WTC11 (cell line): ENCODE results near the gene CMTM4. TPM values are rescaled to one million over a fixed set of nuclear protein-coding genes. Genes with fewer than 3 reads are reported as not detected.

Experiments
- ATAC-seq: fragments of 200-7000 bp; cut with Tn5 transposase; 2 replicates; pipeline ENCODE4 v1.10.0; 2021; ENCODE audit warnings: mild to moderate bottlenecking, moderate library complexity
- CTCF ChIA-PET: fragments of 300-600 bp; sonication (Branson Sonifier 250); formaldehyde crosslinking; loops from one replicate; lab custom pipeline; 2021; ENCODE audit warnings: antibody characterized with exemption; lab: Charles Lee
- POLR2A ChIA-PET: fragments of 350-600 bp; sonication (Branson Sonifier 250); formaldehyde crosslinking; loops from one replicate; lab custom pipeline; 2021; ENCODE audit warnings: antibody characterized with exemption; lab: Charles Lee
- DNase-seq: peaks from one replicate; pipeline ENCODE4 v3.0.0; 2021; ENCODE audit warnings: low spot score
- H3K27ac Mint-ChIP-seq: 2 replicates; pipeline ENCODE4 v1.8.0; 2021; ENCODE audit warnings: mixed read lengths
- H3K27me3 Mint-ChIP-seq: 2 replicates; pipeline ENCODE4 v1.8.0; 2021; ENCODE audit warnings: low read depth, mild to moderate bottlenecking, moderate library complexity, mixed read lengths
- H3K36me3 Mint-ChIP-seq: 2 replicates; pipeline ENCODE4 v1.8.0; 2021; ENCODE audit warnings: mixed read lengths
- H3K4me1 Mint-ChIP-seq: 2 replicates; pipeline ENCODE4 v1.8.0; 2022; ENCODE audit warnings: mixed read lengths
- H3K4me3 Mint-ChIP-seq: 2 replicates; pipeline ENCODE4 v1.8.0; 2021; ENCODE audit warnings: mild to moderate bottlenecking, moderate library complexity, mixed read lengths
- H3K9me3 Mint-ChIP-seq: 2 replicates; pipeline ENCODE4 v1.8.0; 2021; ENCODE audit warnings: mixed read lengths
- AFF4 ChIP-seq: sonication (generic); formaldehyde crosslinking; IDR thresholded peaks from 2 replicates; pipeline ENCODE4 v1.8.1; 2023; ENCODE audit warnings: mild to moderate bottlenecking, missing genetic modification reagents, borderline replicate concordance
- AR ChIP-seq: fragments of 250-450 bp; sonication (Bioruptor Pico); IDR thresholded peaks from 2 replicates; pipeline ENCODE4 v1.9.0; 2021; ENCODE audit warnings: mild to moderate bottlenecking
- ATF1 ChIP-seq: sonication (generic); formaldehyde crosslinking; IDR thresholded peaks from 2 replicates; pipeline ENCODE4 v1.8.1; 2023; ENCODE audit warnings: mild to moderate bottlenecking, moderate library complexity, missing genetic modification reagents
- ATF3 ChIP-seq: sonication (generic); formaldehyde crosslinking; conservative IDR thresholded peaks from 2 replicates; pipeline ENCODE4 v1.8.1; 2022; ENCODE audit warnings: mild to moderate bottlenecking, missing genetic modification reagents
- CBFB ChIP-seq: sonication (generic); formaldehyde crosslinking; IDR thresholded peaks from 2 replicates; pipeline ENCODE4 v1.8.1; 2022; ENCODE audit warnings: mild to moderate bottlenecking, low read depth, missing genetic modification reagents
- E2F4 ChIP-seq: sonication (generic); formaldehyde crosslinking; IDR thresholded peaks from 2 replicates; pipeline ENCODE4 v1.8.1; 2022; ENCODE audit warnings: low read depth, mild to moderate bottlenecking, moderate library complexity, missing genetic modification reagents, borderline replicate concordance
- ELF4 ChIP-seq: sonication (generic); formaldehyde crosslinking; IDR thresholded peaks from 2 replicates; pipeline ENCODE4 v1.8.1; 2022; ENCODE audit warnings: low read depth, mild to moderate bottlenecking, moderate library complexity, missing genetic modification reagents
- HMGA2 ChIP-seq: fragments of 250-450 bp; sonication (Bioruptor Pico); IDR thresholded peaks from 2 replicates; pipeline ENCODE4 v1.4.0; 2021; ENCODE audit warnings: mild to moderate bottlenecking, moderate library complexity
- SP1 ChIP-seq: sonication (generic); formaldehyde crosslinking; conservative IDR thresholded peaks from 2 replicates; pipeline ENCODE4 v1.8.1; 2022; ENCODE audit warnings: missing genetic modification reagents
- ZNF396 ChIP-seq: fragments of 250-450 bp; sonication (Bioruptor Pico); IDR thresholded peaks from 2 replicates; pipeline ENCODE4 v1.8.0; 2021; ENCODE audit warnings: mild to moderate bottlenecking, moderate library complexity, borderline replicate concordance
- ZNF512 ChIP-seq: sonication (generic); formaldehyde crosslinking; IDR thresholded peaks from 2 replicates; pipeline ENCODE4 v1.8.1; 2022; ENCODE audit warnings: missing genetic modification reagents, borderline replicate concordance
- ZNF671 ChIP-seq: fragments of 250-450 bp; sonication (Bioruptor Pico); IDR thresholded peaks from 2 replicates; pipeline ENCODE4 v1.8.0; 2021; ENCODE audit warnings: mild to moderate bottlenecking
- total RNA-seq: library from RNA; stranded (reverse); gene quantifications from 3 replicates; pipeline ENCODE4 v1.2.3, GENCODE V29; 2021
- TF ChIP-seq, protein P1 (sequence below): sonication (generic); formaldehyde crosslinking; IDR thresholded peaks from 2 replicates; pipeline ENCODE4 v1.8.1; 2023; ENCODE audit warnings: mild to moderate bottlenecking, missing genetic modification reagents
- TF ChIP-seq, protein P2 (sequence below): fragments of 250-450 bp; sonication (Bioruptor Pico); IDR thresholded peaks from 2 replicates; pipeline ENCODE4 v2.1.2; 2022; ENCODE audit warnings: mild to moderate bottlenecking, moderate library complexity
- TF ChIP-seq, protein P3 (sequence below): sonication (generic); formaldehyde crosslinking; IDR thresholded peaks from 2 replicates; pipeline ENCODE4 v1.8.1; 2023; ENCODE audit warnings: mild to moderate bottlenecking, missing genetic modification reagents, moderate library complexity
- TF ChIP-seq, protein P4 (sequence below): sonication (generic); formaldehyde crosslinking; IDR thresholded peaks from 2 replicates; pipeline ENCODE4 v1.8.0; 2023; ENCODE audit warnings: missing genetic modification reagents, mild to moderate bottlenecking, borderline replicate concordance

Gene CMTM4
- total RNA-seq, 1 experiment from 2014 or later: 56.2 TPM

DNA sequence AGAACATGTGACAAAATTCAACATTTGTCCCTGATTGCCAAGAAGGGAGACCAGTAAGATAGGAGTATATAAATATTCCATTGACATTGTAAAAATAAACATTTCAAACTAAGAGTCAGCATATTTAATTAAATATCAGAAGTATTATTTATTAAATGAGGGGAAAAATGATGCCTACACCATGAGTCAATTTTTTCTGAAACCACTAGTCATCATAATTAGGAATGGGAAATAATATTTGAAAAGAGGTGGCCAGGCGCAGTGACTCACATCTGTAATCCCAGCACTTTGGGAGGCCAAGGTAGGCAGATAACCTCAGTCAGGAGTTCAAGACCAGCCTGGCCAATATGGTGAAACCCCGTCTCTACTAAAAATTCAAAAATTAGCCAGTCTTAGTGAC, 128.2 kb downstream of the CMTM4 start:
- CTCF ChIA-PET: interaction anchor here (2.1 kb wide), 1 partner anchor 21 kb away, joined by 6 read pairs; no protein-coding TSS in a partner anchor
- Mint-ChIP-seq H3K27me3 (no peaks in the 10 kb centered on the region), H3K9me3 (peaks cover 3% of the 10 kb centered on the region), H3K4me1 (no peaks in the 10 kb centered on the region), H3K4me3 (no peak overlapping the region), H3K36me3 (peaks cover 4% of the 10 kb centered on the region), H3K27ac (no peak overlapping the region)
- no peak for ATAC-seq
- POLR2A ChIA-PET: no interaction called here
- DNase-seq: no peak
- no peak for TF ChIP-seq AR
- TF ChIP-seq ZNF671 (CRISPR knock-in tag): no peak
- TF ChIP-seq ZNF512 (CRISPR knock-in tag): no peak
- TF ChIP-seq, protein P1, sequence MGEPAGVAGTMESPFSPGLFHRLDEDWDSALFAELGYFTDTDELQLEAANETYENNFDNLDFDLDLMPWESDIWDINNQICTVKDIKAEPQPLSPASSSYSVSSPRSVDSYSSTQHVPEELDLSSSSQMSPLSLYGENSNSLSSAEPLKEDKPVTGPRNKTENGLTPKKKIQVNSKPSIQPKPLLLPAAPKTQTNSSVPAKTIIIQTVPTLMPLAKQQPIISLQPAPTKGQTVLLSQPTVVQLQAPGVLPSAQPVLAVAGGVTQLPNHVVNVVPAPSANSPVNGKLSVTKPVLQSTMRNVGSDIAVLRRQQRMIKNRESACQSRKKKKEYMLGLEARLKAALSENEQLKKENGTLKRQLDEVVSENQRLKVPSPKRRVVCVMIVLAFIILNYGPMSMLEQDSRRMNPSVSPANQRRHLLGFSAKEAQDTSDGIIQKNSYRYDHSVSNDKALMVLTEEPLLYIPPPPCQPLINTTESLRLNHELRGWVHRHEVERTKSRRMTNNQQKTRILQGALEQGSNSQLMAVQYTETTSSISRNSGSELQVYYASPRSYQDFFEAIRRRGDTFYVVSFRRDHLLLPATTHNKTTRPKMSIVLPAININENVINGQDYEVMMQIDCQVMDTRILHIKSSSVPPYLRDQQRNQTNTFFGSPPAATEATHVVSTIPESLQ (CRISPR knock-in tag): no peak
- no peak for TF ChIP-seq AFF4 (CRISPR knock-in tag)
- TF ChIP-seq, protein P2, sequence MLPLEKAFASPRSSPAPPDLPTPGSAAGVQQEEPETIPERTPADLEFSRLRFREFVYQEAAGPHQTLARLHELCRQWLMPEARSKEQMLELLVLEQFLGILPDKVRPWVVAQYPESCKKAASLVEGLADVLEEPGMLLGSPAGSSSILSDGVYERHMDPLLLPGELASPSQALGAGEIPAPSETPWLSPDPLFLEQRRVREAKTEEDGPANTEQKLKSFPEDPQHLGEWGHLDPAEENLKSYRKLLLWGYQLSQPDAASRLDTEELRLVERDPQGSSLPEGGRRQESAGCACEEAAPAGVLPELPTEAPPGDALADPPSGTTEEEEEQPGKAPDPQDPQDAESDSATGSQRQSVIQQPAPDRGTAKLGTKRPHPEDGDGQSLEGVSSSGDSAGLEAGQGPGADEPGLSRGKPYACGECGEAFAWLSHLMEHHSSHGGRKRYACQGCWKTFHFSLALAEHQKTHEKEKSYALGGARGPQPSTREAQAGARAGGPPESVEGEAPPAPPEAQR (CRISPR knock-in tag): no peak
- TF ChIP-seq HMGA2: no peak
- TF ChIP-seq ZNF396 (CRISPR knock-in tag): no peak
- TF ChIP-seq E2F4 (CRISPR knock-in tag): no peak
- TF ChIP-seq, protein P3, sequence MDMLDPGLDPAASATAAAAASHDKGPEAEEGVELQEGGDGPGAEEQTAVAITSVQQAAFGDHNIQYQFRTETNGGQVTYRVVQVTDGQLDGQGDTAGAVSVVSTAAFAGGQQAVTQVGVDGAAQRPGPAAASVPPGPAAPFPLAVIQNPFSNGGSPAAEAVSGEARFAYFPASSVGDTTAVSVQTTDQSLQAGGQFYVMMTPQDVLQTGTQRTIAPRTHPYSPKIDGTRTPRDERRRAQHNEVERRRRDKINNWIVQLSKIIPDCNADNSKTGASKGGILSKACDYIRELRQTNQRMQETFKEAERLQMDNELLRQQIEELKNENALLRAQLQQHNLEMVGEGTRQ (CRISPR knock-in tag): no peak
- no peak for TF ChIP-seq SP1
- TF ChIP-seq CBFB (CRISPR knock-in tag): no peak
- no peak for TF ChIP-seq ATF3 (CRISPR knock-in tag)
- TF ChIP-seq, protein P4, sequence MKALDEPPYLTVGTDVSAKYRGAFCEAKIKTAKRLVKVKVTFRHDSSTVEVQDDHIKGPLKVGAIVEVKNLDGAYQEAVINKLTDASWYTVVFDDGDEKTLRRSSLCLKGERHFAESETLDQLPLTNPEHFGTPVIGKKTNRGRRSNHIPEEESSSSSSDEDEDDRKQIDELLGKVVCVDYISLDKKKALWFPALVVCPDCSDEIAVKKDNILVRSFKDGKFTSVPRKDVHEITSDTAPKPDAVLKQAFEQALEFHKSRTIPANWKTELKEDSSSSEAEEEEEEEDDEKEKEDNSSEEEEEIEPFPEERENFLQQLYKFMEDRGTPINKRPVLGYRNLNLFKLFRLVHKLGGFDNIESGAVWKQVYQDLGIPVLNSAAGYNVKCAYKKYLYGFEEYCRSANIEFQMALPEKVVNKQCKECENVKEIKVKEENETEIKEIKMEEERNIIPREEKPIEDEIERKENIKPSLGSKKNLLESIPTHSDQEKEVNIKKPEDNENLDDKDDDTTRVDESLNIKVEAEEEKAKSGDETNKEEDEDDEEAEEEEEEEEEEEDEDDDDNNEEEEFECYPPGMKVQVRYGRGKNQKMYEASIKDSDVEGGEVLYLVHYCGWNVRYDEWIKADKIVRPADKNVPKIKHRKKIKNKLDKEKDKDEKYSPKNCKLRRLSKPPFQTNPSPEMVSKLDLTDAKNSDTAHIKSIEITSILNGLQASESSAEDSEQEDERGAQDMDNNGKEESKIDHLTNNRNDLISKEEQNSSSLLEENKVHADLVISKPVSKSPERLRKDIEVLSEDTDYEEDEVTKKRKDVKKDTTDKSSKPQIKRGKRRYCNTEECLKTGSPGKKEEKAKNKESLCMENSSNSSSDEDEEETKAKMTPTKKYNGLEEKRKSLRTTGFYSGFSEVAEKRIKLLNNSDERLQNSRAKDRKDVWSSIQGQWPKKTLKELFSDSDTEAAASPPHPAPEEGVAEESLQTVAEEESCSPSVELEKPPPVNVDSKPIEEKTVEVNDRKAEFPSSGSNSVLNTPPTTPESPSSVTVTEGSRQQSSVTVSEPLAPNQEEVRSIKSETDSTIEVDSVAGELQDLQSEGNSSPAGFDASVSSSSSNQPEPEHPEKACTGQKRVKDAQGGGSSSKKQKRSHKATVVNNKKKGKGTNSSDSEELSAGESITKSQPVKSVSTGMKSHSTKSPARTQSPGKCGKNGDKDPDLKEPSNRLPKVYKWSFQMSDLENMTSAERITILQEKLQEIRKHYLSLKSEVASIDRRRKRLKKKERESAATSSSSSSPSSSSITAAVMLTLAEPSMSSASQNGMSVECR (CRISPR knock-in tag): no peak
- no peak for TF ChIP-seq ATF1 (CRISPR knock-in tag)
- TF ChIP-seq ELF4 (CRISPR knock-in tag): no peak
